ENCODE data around the gene DGKB.

Gene DGKB

GRCh38 chr7:14836571-14837189 is 65.9 kb downstream of the DGKB start:
- Histone ChIP-seq H3K79me2 (ENCODE audit: low read length) (no peaks in the 10 kb centered on the region), H3K27me3 (replicated peaks; ENCODE audit: insufficient read depth, low read length) (no peaks in the 10 kb centered on the region), H4K20me1 (ENCODE audit: insufficient read depth, low read length) (no peaks in the 10 kb centered on the region), H3K9me3 (replicated peaks; ENCODE audit: insufficient read depth, low read length) (no peaks in the 10 kb centered on the region), H3K4me3 (ENCODE audit: low read length) (no peak overlapping the region), H3K4me2 (ENCODE audit: low read depth, low read length) (no peak overlapping the region), H3K27ac (ENCODE audit: low read length) (no peak overlapping the region), H3K9ac (ENCODE audit: low read length) (no peak overlapping the region), H3K36me3 (replicated peaks; ENCODE audit: insufficient read depth, low read length) (no peaks in the 10 kb centered on the region), H3F3A (ENCODE audit: insufficient read depth, low read length) (no peaks in the 10 kb centered on the region), H3K9me2 (replicated peaks; ENCODE audit: insufficient read depth, low read length) (no peaks in the 10 kb centered on the region), H2AFZ (ENCODE audit: low read length) (no peak overlapping the region), H3K4me1 (ENCODE audit: low read length) (no peaks in the 10 kb centered on the region)
- TF ChIP-seq CTCF (IDR thresholded peaks at IDR 0.05; ENCODE audit: low read length) (no peak), EZH2 (optimal IDR thresholded peaks at IDR 0.05; ENCODE audit: low read depth, low read length) (no peak), EZH2phosphoT487 (IDR thresholded peaks at IDR 0.05; ENCODE audit: low read length) (no peak)
- DNase-seq, result no peak

DNA sequence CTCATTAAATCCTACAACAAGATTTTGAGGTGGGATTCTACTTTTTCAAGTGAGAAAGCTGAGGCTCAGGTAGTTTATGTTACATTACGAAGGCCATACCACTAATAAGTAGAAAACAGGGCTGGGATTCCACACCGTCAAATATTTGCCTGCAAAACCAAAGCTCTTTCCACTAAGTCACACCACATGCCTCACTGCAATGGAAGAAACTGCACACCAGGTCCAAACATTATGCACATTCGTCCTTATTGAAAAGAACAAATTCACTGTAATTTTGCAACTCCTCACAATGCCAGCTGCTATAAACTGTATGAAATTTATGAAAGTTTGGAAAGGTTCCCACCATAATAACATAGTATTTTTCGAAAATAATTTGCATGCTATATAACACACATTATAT is 66.5 kb downstream of the DGKB start:
- Histone ChIP-seq H2AFZ (ENCODE audit: low read length) (no peak overlapping the region), H4K20me1 (ENCODE audit: insufficient read depth, low read length) (no peaks in the 10 kb centered on the region), H3K27ac (ENCODE audit: low read length) (no peak overlapping the region), H3K4me2 (ENCODE audit: low read depth, low read length) (no peak overlapping the region), H3K79me2 (ENCODE audit: low read length) (no peaks in the 10 kb centered on the region), H3K4me1 (ENCODE audit: low read length) (no peaks in the 10 kb centered on the region), H3K9me2 (replicated peaks; ENCODE audit: insufficient read depth, low read length) (no peaks in the 10 kb centered on the region), H3K4me3 (ENCODE audit: low read length) (no peak overlapping the region), H3K27me3 (replicated peaks; ENCODE audit: insufficient read depth, low read length) (no peaks in the 10 kb centered on the region), H3K36me3 (replicated peaks; ENCODE audit: insufficient read depth, low read length) (no peaks in the 10 kb centered on the region), H3K9me3 (replicated peaks; ENCODE audit: insufficient read depth, low read length) (no peaks in the 10 kb centered on the region), H3K9ac (ENCODE audit: low read length) (no peak overlapping the region), H3F3A (ENCODE audit: insufficient read depth, low read length) (no peaks in the 10 kb centered on the region)
- no peak for TF ChIP-seq EZH2phosphoT487 (IDR thresholded peaks at IDR 0.05; ENCODE audit: low read length)
- no peak for TF ChIP-seq CTCF (IDR thresholded peaks at IDR 0.05; ENCODE audit: low read length)
- no peak for TF ChIP-seq EZH2 (optimal IDR thresholded peaks at IDR 0.05; ENCODE audit: low read depth, low read length)
- DNase-seq, result no peak

- Histone ChIP-seq H3F3A (ENCODE audit: insufficient read depth, low read length) (no peaks in the 10 kb centered on the region), H3K36me3 (replicated peaks; ENCODE audit: insufficient read depth, low read length) (no peaks in the 10 kb centered on the region), H3K9me2 (replicated peaks; ENCODE audit: insufficient read depth, low read length) (no peaks in the 10 kb centered on the region), H3K27me3 (replicated peaks; ENCODE audit: insufficient read depth, low read length) (no peaks in the 10 kb centered on the region), H3K4me2 (ENCODE audit: low read depth, low read length) (no peak overlapping the region), H3K27ac (ENCODE audit: low read length) (no peak overlapping the region), H3K79me2 (ENCODE audit: low read length) (no peaks in the 10 kb centered on the region), H2AFZ (ENCODE audit: low read length) (no peak overlapping the region), H3K9me3 (replicated peaks; ENCODE audit: insufficient read depth, low read length) (no peaks in the 10 kb centered on the region), H3K4me1 (ENCODE audit: low read length) (no peaks in the 10 kb centered on the region), H4K20me1 (ENCODE audit: insufficient read depth, low read length) (no peaks in the 10 kb centered on the region), H3K4me3 (ENCODE audit: low read length) (no peak overlapping the region), H3K9ac (ENCODE audit: low read length) (no peak overlapping the region)
- no peak for DNase-seq
- TF ChIP-seq EZH2 (optimal IDR thresholded peaks at IDR 0.05; ENCODE audit: low read depth, low read length) (no peak), EZH2phosphoT487 (IDR thresholded peaks at IDR 0.05; ENCODE audit: low read length) (no peak), CTCF (IDR thresholded peaks at IDR 0.05; ENCODE audit: low read length) (no peak)
Observed at GRCh38 chr7:14835384-14835783, 67.2 kb downstream of the DGKB start.

Data from MM.1S (cell line).